SKM-1 (cell line): ENCODE data around the gene SCN9A.
"Not testable (repeated sequence)": the region's sequence is repeated elsewhere in the genome, so short reads cannot be mapped to it uniquely, and the experiment has no call there.

ENCODE experiments used
- DNase-seq: peaks from one replicate; lab custom pipeline; 2025; ENCODE audit not compliant: unreplicated experiment; lab: John Stamatoyannopoulos, UW

The SCN9A gene

GRCh38 chr2:166335284-166335683 is 40.5 kb downstream of the SCN9A start:
- no peak for DNase-seq

- DNase-seq, result no peak
These were observed 40.9 kb downstream of the SCN9A start for GRCh38 chr2:166334805-166335204.

GRCh38 chr2:166333801-166334200 is 41.9 kb downstream of the SCN9A start:
- DNase-seq, result no peak

- DNase-seq, result no peak
These were observed 43.6 kb downstream of the SCN9A start for GRCh38 chr2:166332106-166332505.

- DNase-seq, result no peak
These were observed 44.3 kb downstream of the SCN9A start for GRCh38 chr2:166331468-166331867.

GRCh38 chr2:166329465-166329864 is 46.3 kb downstream of the SCN9A start:
- no peak for DNase-seq

GRCh38 chr2:166328147-166328546 is 47.6 kb downstream of the SCN9A start:
- DNase-seq, result no peak

GRCh38 chr2:166321076-166321475 is 54.7 kb downstream of the SCN9A start:
- DNase-seq, result no peak

- DNase-seq, result no peak
These were observed 61.6 kb downstream of the SCN9A start for GRCh38 chr2:166314022-166314759.

GRCh38 chr2:166312863-166313262 is 62.9 kb downstream of the SCN9A start:
- not testable (repeated sequence) for DNase-seq

- no peak for DNase-seq
These were observed 68.4 kb downstream of the SCN9A start for GRCh38 chr2:166307326-166307725.

GRCh38 chr2:166304656-166305055 is 71.1 kb downstream of the SCN9A start:
- no peak for DNase-seq

- no peak for DNase-seq
These were observed 73.7 kb downstream of the SCN9A start for GRCh38 chr2:166302036-166302435.

- no peak for DNase-seq
These were observed 77.8 kb downstream of the SCN9A start for GRCh38 chr2:166297951-166298350.

GRCh38 chr2:166293984-166294383 is 81.8 kb downstream of the SCN9A start:
- no peak for DNase-seq

- no peak for DNase-seq
These were observed 90.5 kb downstream of the SCN9A start for GRCh38 chr2:166285215-166285614.

- DNase-seq, result no peak
These were observed 91.4 kb downstream of the SCN9A start for GRCh38 chr2:166284359-166284758.

GRCh38 chr2:166282154-166282553 is 93.6 kb downstream of the SCN9A start:
- DNase-seq, result no peak

GRCh38 chr2:166278856-166279255 is 96.9 kb downstream of the SCN9A start:
- DNase-seq, result no peak

GRCh38 chr2:166270376-166270775 is 105.4 kb downstream of the SCN9A start:
- DNase-seq, result no peak

GRCh38 chr2:166269322-166269721 is 106.4 kb downstream of the SCN9A start:
- DNase-seq, result no peak

GRCh38 chr2:166257859-166258258 is 117.9 kb downstream of the SCN9A start:
- no peak for DNase-seq

GRCh38 chr2:166256896-166257295 is 118.8 kb downstream of the SCN9A start:
- no peak for DNase-seq
